HepG2 (cell line): ENCODE results near the gene S100P. TPM values are rescaled to one million over a fixed set of nuclear protein-coding genes. Genes with fewer than 3 reads are reported as not detected.
A peak's percentile ranks its signal among the peaks of the same experiment; 100 is the strongest.

Source experiments
- CC2D1A ChIP-seq: sonication (generic); formaldehyde crosslinking; IDR thresholded peaks from 2 replicates; pipeline ENCODE4 v1.8.1; 2023; ENCODE audit warnings: mild to moderate bottlenecking, missing genetic modification reagents
- FOXP4 ChIP-seq: sonication (generic); formaldehyde crosslinking; IDR thresholded peaks from 2 replicates; pipeline ENCODE4 v1.4.0; 2020; ENCODE audit warnings: missing genetic modification reagents
- GMEB2 ChIP-seq: IDR thresholded peaks from 2 replicates; pipeline ENCODE4 v1.6.1; 2016; ENCODE audit warnings: missing biosample characterization, missing genetic modification reagents, low read depth
- HNRNPH1 ChIP-seq: fragments of 200-400 bp; formaldehyde crosslinking; optimal IDR thresholded peaks from 2 replicates; pipeline ENCODE3; 2017; ENCODE audit warnings: mild to moderate bottlenecking, low read depth, low read length
- HOXA7 ChIP-seq: sonication (generic); formaldehyde crosslinking; IDR thresholded peaks from 2 replicates; pipeline ENCODE4 v1.8.1; 2022; ENCODE audit warnings: mild to moderate bottlenecking, missing genetic modification reagents, moderate library complexity
- NR2F6 ChIP-seq, 2 experiments: IDR thresholded peaks; 2 replicates each; pipeline ENCODE4 v1.6.1; 2016; ENCODE audit warnings: antibody characterized with exemption in 1 of 2, mild to moderate bottlenecking in 1 of 2
- USF2 ChIP-seq, 2 experiments: sonication (generic) in 1 of 2; formaldehyde crosslinking in 1 of 2; IDR thresholded peaks; 2 replicates each; pipeline versions ENCODE4 v1.5.1 to v1.6.1; 2011 to 2020; ENCODE audit warnings: borderline replicate concordance in 1 of 2, low read depth in 1 of 2, low read length in 1 of 2, mild to moderate bottlenecking in 1 of 2, missing genetic modification reagents in 1 of 2, moderate library complexity in 1 of 2
- ZBTB43 ChIP-seq: sonication (generic); formaldehyde crosslinking; conservative IDR thresholded peaks from 2 replicates; pipeline ENCODE4 v1.4.0; 2020; ENCODE audit warnings: missing genetic modification reagents
- ZBTB7A ChIP-seq: sonication (generic); formaldehyde crosslinking; IDR thresholded peaks from 2 replicates; pipeline ENCODE4 v1.8.0; 2022; ENCODE audit warnings: mild to moderate bottlenecking, missing genetic modification reagents
- ZFP37 ChIP-seq: sonication (generic); formaldehyde crosslinking; IDR thresholded peaks from 2 replicates; pipeline ENCODE4 v1.4.0; 2020; ENCODE audit warnings: missing genetic modification reagents, borderline replicate concordance
- ZKSCAN1 ChIP-seq: fragments of 150-350 bp; IDR thresholded peaks from 2 replicates; pipeline ENCODE4 v1.6.1; 2014; ENCODE audit warnings: low read length
- ZNF335 ChIP-seq: sonication (generic); formaldehyde crosslinking; IDR thresholded peaks from 2 replicates; pipeline ENCODE4 v1.4.0; 2020; ENCODE audit warnings: missing genetic modification reagents
- ZNF691 ChIP-seq: sonication (generic); formaldehyde crosslinking; IDR thresholded peaks from 2 replicates; pipeline ENCODE4 v1.4.0; 2020; ENCODE audit warnings: missing genetic modification reagents, low read depth, mild to moderate bottlenecking, borderline replicate concordance
- polyA plus RNA-seq, 8 experiments: library from polyadenylated mRNA; depleted of rRNA in 3 of 8; stranded (reverse) in 7 of 8; unstranded in 1 of 8; fragments of >200 nt; fragmentation: Illumina TruSeq in 4 of 8; extraction: Trizol in 4 of 8; gene quantifications; 2 replicates each; pipeline versions ENCODE4 v1.2.1 to v1.2.3, GENCODE V29; 2011 to 2016; ENCODE audit warnings: low read depth in 4 of 8, missing spikeins in 1 of 8, mixed read lengths in 1 of 8; ENCODE audit not compliant: insufficient read depth in 1 of 8
- total RNA-seq, 5 experiments: library from RNA; depleted of rRNA; stranded (reverse); fragments of >200 nt; fragmentation: Illumina TruSeq; extraction: Trizol; gene quantifications; 2 replicates each; pipeline ENCODE4 v1.2.3, GENCODE V29; 2016; ENCODE audit warnings: low read depth in 1 of 5
- TF ChIP-seq, protein P1 (sequence below): sonication (generic); formaldehyde crosslinking; IDR thresholded peaks from 2 replicates; pipeline ENCODE4 v1.4.0; 2020; ENCODE audit warnings: missing genetic modification reagents, borderline replicate concordance

Gene S100P
- total and polyA plus RNA-seq, 2 of the 13 experiments (the other 11 are each of a cell fraction or from before 2014, with no cell fraction given) = 278 to 1,649 TPM

- TF ChIP-seq, protein P1, sequence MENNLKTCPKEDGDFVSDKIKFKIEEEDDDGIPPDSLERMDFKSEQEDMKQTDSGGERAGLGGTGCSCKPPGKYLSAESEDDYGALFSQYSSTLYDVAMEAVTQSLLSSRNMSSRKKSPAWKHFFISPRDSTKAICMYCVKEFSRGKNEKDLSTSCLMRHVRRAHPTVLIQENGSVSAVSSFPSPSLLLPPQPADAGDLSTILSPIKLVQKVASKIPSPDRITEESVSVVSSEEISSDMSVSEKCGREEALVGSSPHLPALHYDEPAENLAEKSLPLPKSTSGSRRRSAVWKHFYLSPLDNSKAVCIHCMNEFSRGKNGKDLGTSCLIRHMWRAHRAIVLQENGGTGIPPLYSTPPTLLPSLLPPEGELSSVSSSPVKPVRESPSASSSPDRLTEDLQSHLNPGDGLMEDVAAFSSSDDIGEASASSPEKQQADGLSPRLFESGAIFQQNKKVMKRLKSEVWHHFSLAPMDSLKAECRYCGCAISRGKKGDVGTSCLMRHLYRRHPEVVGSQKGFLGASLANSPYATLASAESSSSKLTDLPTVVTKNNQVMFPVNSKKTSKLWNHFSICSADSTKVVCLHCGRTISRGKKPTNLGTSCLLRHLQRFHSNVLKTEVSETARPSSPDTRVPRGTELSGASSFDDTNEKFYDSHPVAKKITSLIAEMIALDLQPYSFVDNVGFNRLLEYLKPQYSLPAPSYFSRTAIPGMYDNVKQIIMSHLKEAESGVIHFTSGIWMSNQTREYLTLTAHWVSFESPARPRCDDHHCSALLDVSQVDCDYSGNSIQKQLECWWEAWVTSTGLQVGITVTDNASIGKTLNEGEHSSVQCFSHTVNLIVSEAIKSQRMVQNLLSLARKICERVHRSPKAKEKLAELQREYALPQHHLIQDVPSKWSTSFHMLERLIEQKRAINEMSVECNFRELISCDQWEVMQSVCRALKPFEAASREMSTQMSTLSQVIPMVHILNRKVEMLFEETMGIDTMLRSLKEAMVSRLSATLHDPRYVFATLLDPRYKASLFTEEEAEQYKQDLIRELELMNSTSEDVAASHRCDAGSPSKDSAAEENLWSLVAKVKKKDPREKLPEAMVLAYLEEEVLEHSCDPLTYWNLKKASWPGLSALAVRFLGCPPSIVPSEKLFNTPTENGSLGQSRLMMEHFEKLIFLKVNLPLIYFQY = no peak
- TF ChIP-seq ZFP37 (CRISPR knock-in tag) = 0 out of 2 replicates have a peak, but pooled peaks have one; percentile 51
- no peak for TF ChIP-seq CC2D1A (CRISPR knock-in tag)
- TF ChIP-seq NR2F6 (IDR thresholded peaks at IDR 0.05) = no peak
- TF ChIP-seq NR2F6 (CRISPR knock-in tag; IDR thresholded peaks at IDR 0.05) = peak; percentile 61
- TF ChIP-seq FOXP4 (CRISPR knock-in tag) = peak; percentile 61; the same call in 1 of the 2 replicates
- no peak for TF ChIP-seq USF2 (IDR thresholded peaks at IDR 0.05; ENCODE audit: low read depth, low read length)
- no peak; the same call in 1 of the 2 replicates for TF ChIP-seq USF2 (CRISPR knock-in tag; IDR thresholded peaks at IDR 0.05; ENCODE audit: borderline replicate concordance)
- 0 out of 2 replicates have a peak, but pooled peaks have one; percentile 12 for TF ChIP-seq ZNF691
- TF ChIP-seq GMEB2 (CRISPR knock-in tag) = no peak
- no peak for TF ChIP-seq HOXA7 (CRISPR knock-in tag)
- TF ChIP-seq ZNF335 (CRISPR knock-in tag) = peak; percentile 88; the same call in 1 of the 2 replicates
- peak; percentile 99 for TF ChIP-seq ZBTB43 (CRISPR knock-in tag)
- TF ChIP-seq ZBTB7A (CRISPR knock-in tag) = peak; percentile 65
- TF ChIP-seq ZKSCAN1 = no peak
- no peak for TF ChIP-seq HNRNPH1
Observed at GRCh38 chr4:6693231-6694176, at the start of gene S100P (continued).
